Measurements from ENCODE around the gene EPX. TPM values are rescaled to one million over a fixed set of nuclear protein-coding genes. Genes with fewer than 3 reads are reported as not detected.

EPX gene
- not detected in 2 replicates for total RNA-seq

GRCh38 chr17:58192612-58193011 lies at the start of gene EPX:
Gene EPX (plus strand): TSS chr17:58192726. CDS start chr17:58192847, 121 bp downstream.

GRCh38 chr17:58147930-58148434 lies 44.5 kb upstream of the EPX start, which contains the start of gene OR4D1:
Gene OR4D1 (plus strand): TSS chr17:58148384. CDS start chr17:58155154, 6,770 bp downstream.

GRCh38 chr17:58166682-58167081 lies 25.8 kb upstream of the EPX start, which contains the start of gene OR4D2:
Gene OR4D2 (plus strand): TSS chr17:58166982. CDS start chr17:58169656, 2,674 bp downstream.

GRCh38 chr17:58219007-58219788 lies 26.7 kb downstream of the EPX start, which contains the start of gene MKS1:
Gene MKS1 (minus strand): TSS chr17:58219255. CDS start chr17:58219230, 25 bp downstream.

GRCh38 chr17:58238147-58238634 lies 45.7 kb downstream of the EPX start, which contains the start of gene LPO:
Gene LPO (plus strand): TSS chr17:58238584. CDS start chr17:58242980, 4,396 bp downstream.

Other genes starting within 250 kb of the EPX start
- gene CUEDC1, start 237.3 kb upstream of the EPX start, total RNA-seq, result 12.5 and 17.6 TPM in 2 replicates
- gene VEZF1, start 204.5 kb upstream of the EPX start, total RNA-seq, result 52.0 and 60.4 TPM in 2 replicates
- 267 and 354 TPM in 2 replicates for gene SRSF1, start 185.5 kb upstream of the EPX start, total RNA-seq
- gene DYNLL2, start 109.3 kb upstream of the EPX start, total RNA-seq, result 6.9 and 8.2 TPM in 2 replicates
- gene OR4D1, start 44.3 kb upstream of the EPX start, total RNA-seq, result not detected in 2 replicates
- not detected in 2 replicates for gene OR4D2, start 25.7 kb upstream of the EPX start, total RNA-seq
- gene MKS1, start 26.5 kb downstream of the EPX start, total RNA-seq, result 12.1 and 12.7 TPM in 2 replicates
- gene LPO, start 45.9 kb downstream of the EPX start, total RNA-seq, result not detected in 2 replicates
- 0.10 TPM in 1 of 2 replicates, not detected in the other for gene MPO, start 88.2 kb downstream of the EPX start, total RNA-seq
- gene TSPOAP1, start 136.1 kb downstream of the EPX start, total RNA-seq, result not detected in 2 replicates
- gene SUPT4H1, start 159.5 kb downstream of the EPX start, total RNA-seq, result 44.8 and 55.5 TPM in 2 replicates
- not detected in 2 replicates for gene RNF43, start 224.8 kb downstream of the EPX start, total RNA-seq

All from vein endothelial cell (primary cell).